H9 (cell line): Measurements from ENCODE around the gene SESN2. TPM values are rescaled to one million over a fixed set of nuclear protein-coding genes. Genes with fewer than 3 reads are reported as not detected.

Experiments used
- DNase-seq: peaks from one replicate; pipeline ENCODE4 v3.0.0-alpha.2; 2017
- H2AFZ ChIP-seq: one replicate; pipeline ENCODE4 v1.6.1; 2013; ENCODE audit warnings: mild to moderate bottlenecking, low read length, control low read depth, moderate library complexity
- H2AK5ac ChIP-seq: 2 replicates; pipeline ENCODE4 v1.6.1; 2013; ENCODE audit warnings: low read length, control low read depth, mixed read lengths; ENCODE audit not compliant: insufficient read length
- H2BK120ac ChIP-seq: one replicate; pipeline ENCODE4 v1.6.1; 2013; ENCODE audit warnings: low read depth, mild to moderate bottlenecking, low read length, control low read depth, inconsistent platforms; ENCODE audit not compliant: poor library complexity, severe bottlenecking
- H2BK12ac ChIP-seq: 2 replicates; pipeline ENCODE4 v1.6.1; 2013; ENCODE audit warnings: low read length, control low read depth, mixed read lengths, low read depth; ENCODE audit not compliant: insufficient read length
- H2BK15ac ChIP-seq: 2 replicates; pipeline ENCODE4 v1.6.1; 2013; ENCODE audit warnings: low read depth, low read length, control low read depth
- H2BK20ac ChIP-seq: one replicate; pipeline ENCODE4 v1.6.1; 2013; ENCODE audit warnings: low read depth, mild to moderate bottlenecking, low read length, control low read depth, inconsistent platforms; ENCODE audit not compliant: poor library complexity, severe bottlenecking
- H2BK5ac ChIP-seq: 2 replicates; pipeline ENCODE4 v1.6.1; 2013; ENCODE audit warnings: low read length, control low read depth, mixed read lengths; ENCODE audit not compliant: insufficient read length
- H3K14ac ChIP-seq: 2 replicates; pipeline ENCODE4 v1.6.1; 2013; ENCODE audit warnings: low read length, control low read depth; ENCODE audit not compliant: insufficient read depth
- H3K18ac ChIP-seq: 2 replicates; pipeline ENCODE4 v1.6.1; 2013; ENCODE audit warnings: low read depth, mild to moderate bottlenecking, mixed read lengths, low read length, control low read depth; ENCODE audit not compliant: insufficient read length
- H3K23ac ChIP-seq: 2 replicates; pipeline ENCODE4 v1.6.1; 2013; ENCODE audit warnings: low read length, control low read depth, mixed read lengths, low read depth; ENCODE audit not compliant: insufficient read length
- H3K23me2 ChIP-seq: 2 replicates; pipeline ENCODE4 v1.6.1; 2013; ENCODE audit warnings: low read depth, mild to moderate bottlenecking, mixed read lengths, low read length, control low read depth; ENCODE audit not compliant: insufficient read length, poor library complexity, severe bottlenecking
- H3K27ac ChIP-seq: 2 replicates; pipeline ENCODE4 v1.5.1; 2013; ENCODE audit warnings: low read length, control low read depth, mixed read lengths, low read depth; ENCODE audit not compliant: insufficient read length
- H3K27me3 ChIP-seq: 2 replicates; pipeline ENCODE4 v1.6.1; 2013; ENCODE audit warnings: low read length, control low read depth, inconsistent platforms; ENCODE audit not compliant: insufficient read depth
- H3K4ac ChIP-seq: 2 replicates; pipeline ENCODE4 v1.6.1; 2013; ENCODE audit warnings: low read depth, mild to moderate bottlenecking, control low read depth, inconsistent platforms, low read length, moderate library complexity
- H3K4me1 ChIP-seq: 2 replicates; pipeline ENCODE4 v1.6.1; 2013; ENCODE audit warnings: low read length, control low read depth, inconsistent platforms; ENCODE audit not compliant: insufficient read depth
- H3K4me2 ChIP-seq: 2 replicates; pipeline ENCODE4 v1.6.1; 2013; ENCODE audit warnings: low read length, control low read depth, mixed read lengths; ENCODE audit not compliant: insufficient read length, insufficient read depth
- H3K56ac ChIP-seq: 2 replicates; pipeline ENCODE4 v1.6.1; 2013; ENCODE audit warnings: low read depth, mild to moderate bottlenecking, mixed read lengths, low read length, control low read depth; ENCODE audit not compliant: insufficient read length
- H3K79me1 ChIP-seq: 2 replicates; pipeline ENCODE4 v1.6.1; 2013; ENCODE audit warnings: low read depth, mild to moderate bottlenecking, moderate library complexity, low read length, control low read depth, inconsistent platforms; ENCODE audit not compliant: insufficient read depth, poor library complexity, severe bottlenecking
- H3K79me2 ChIP-seq: 2 replicates; pipeline ENCODE4 v1.6.1; 2013; ENCODE audit warnings: low read length, control low read depth, inconsistent platforms; ENCODE audit not compliant: insufficient read depth
- H3K9ac ChIP-seq: 2 replicates; pipeline ENCODE4 v1.6.1; 2013; ENCODE audit warnings: low read length, control low read depth, mixed read lengths; ENCODE audit not compliant: insufficient read length; ENCODE audit errors: extremely low read depth
- H3K9me3 ChIP-seq: one replicate; pipeline ENCODE4 v1.6.1; 2013; ENCODE audit warnings: low read depth, low read length, inconsistent platforms; ENCODE audit not compliant: control insufficient read depth
- H3T11ph ChIP-seq: one replicate; pipeline ENCODE4 v1.6.1; 2013; ENCODE audit warnings: mild to moderate bottlenecking, low read length, control low read depth, inconsistent platforms
- H4K20me1 ChIP-seq: one replicate; pipeline ENCODE4 v1.6.1; 2013; ENCODE audit not compliant: control insufficient read depth, insufficient read length, insufficient read depth
- H4K5ac ChIP-seq: 2 replicates; pipeline ENCODE4 v1.6.1; 2013; ENCODE audit warnings: low read depth, mild to moderate bottlenecking, mixed read lengths, low read length, control low read depth; ENCODE audit not compliant: insufficient read length
- H4K8ac ChIP-seq: replicated peaks from 2 replicates; pipeline ENCODE4 v1.6.1; 2013; ENCODE audit warnings: low read length, control low read depth, mixed read lengths, low read depth; ENCODE audit not compliant: insufficient read length
- H4K91ac ChIP-seq: 2 replicates; pipeline ENCODE4 v1.6.1; 2013; ENCODE audit warnings: low read depth, mild to moderate bottlenecking, moderate library complexity, mixed read lengths, low read length, control low read depth; ENCODE audit not compliant: insufficient read length
- H3K27ac Mint-ChIP-seq, 3 experiments: 2 replicates in 2 of 3; 3 replicates in 1 of 3; pipeline ENCODE4 v1.8.0; 2020 to 2021; ENCODE audit warnings: mixed read lengths in 3 of 3, mild to moderate bottlenecking in 1 of 3, moderate library complexity in 1 of 3
- H3K27me3 Mint-ChIP-seq: 2 replicates; pipeline ENCODE4 v1.8.0; 2021; ENCODE audit warnings: low read depth, mild to moderate bottlenecking, moderate library complexity, mixed read lengths
- H3K36me3 Mint-ChIP-seq, 3 experiments: 2 replicates in 2 of 3; 3 replicates in 1 of 3; pipeline ENCODE4 v1.8.0; 2020 to 2021; ENCODE audit warnings: low read depth in 3 of 3, mixed read lengths in 3 of 3; ENCODE audit not compliant: insufficient read depth in 1 of 3
- H3K4me1 Mint-ChIP-seq, 2 experiments: 2 replicates each; pipeline ENCODE4 v1.8.0; 2020; ENCODE audit warnings: mixed read lengths in 2 of 2
- H3K4me3 Mint-ChIP-seq, 2 experiments: 2 replicates in 1 of 2; 3 replicates in 1 of 2; pipeline ENCODE4 v1.8.0; 2020 to 2021; ENCODE audit warnings: mild to moderate bottlenecking in 2 of 2, mixed read lengths in 2 of 2, moderate library complexity in 1 of 2
- H3K9me3 Mint-ChIP-seq, 2 experiments: 2 replicates in 1 of 2; 3 replicates in 1 of 2; pipeline ENCODE4 v1.8.0; 2020; ENCODE audit warnings: mild to moderate bottlenecking in 2 of 2, mixed read lengths in 2 of 2, moderate library complexity in 1 of 2
- WGBS: extraction: QIAGEN DNeasy Blood & Tissue Kit; methylation state at CpG from one replicate; pipeline ENCODE4 v1.1.7; 2013; ENCODE audit warnings: missing lambda C conversion rate, low lambda C conversion rate, mixed read lengths; ENCODE audit not compliant: insufficient read length; ENCODE audit errors: extremely low coverage; 5-methylcytosine and 5-hydroxymethylcytosine counted together
- total RNA-seq: library from RNA; stranded (reverse); gene quantifications from 2 replicates; pipeline ENCODE4 v1.2.1, GENCODE V29; 2021
- TF ChIP-seq, protein P1 (sequence below): fragments of 200-600 bp; sonication (generic); conservative IDR thresholded peaks from 3 replicates; pipeline ENCODE4 v1.8.0; 2021; ENCODE audit warnings: antibody characterized with exemption, mild to moderate bottlenecking

The SESN2 gene
- total RNA-seq, 1 experiment from 2014 or later = 24.6 TPM

DNA sequence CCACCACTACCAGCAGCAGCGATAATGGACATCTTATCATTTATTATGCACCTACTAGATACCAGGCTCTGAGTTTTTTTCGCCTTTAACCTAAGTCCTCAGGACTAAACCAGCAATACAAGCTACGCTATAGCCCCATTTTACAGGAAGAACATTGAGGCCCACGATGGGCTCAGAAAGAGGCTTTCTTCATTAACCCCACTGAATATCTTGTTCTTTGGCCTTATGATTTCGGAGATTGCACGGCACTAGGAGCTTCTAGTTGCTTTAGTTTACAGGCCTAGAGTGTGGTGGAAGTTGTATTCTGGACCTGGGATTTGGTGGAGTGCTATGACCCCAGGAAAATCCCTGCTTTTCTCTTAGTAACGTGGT is 1.5 kb downstream of the SESN2 start:
- H3K23me2 ChIP-seq = peaks cover 7% of the 10 kb centered on the region
- H3K4me1 Mint-ChIP-seq = peaks cover 42% of the 10 kb centered on the region in 2 experiments
- H3K23ac ChIP-seq = no peak overlapping the region
- no peak overlapping the region for H2BK15ac ChIP-seq
- H3K14ac ChIP-seq = no peak overlapping the region
- DNase-seq = no peak
- no peaks in the 10 kb centered on the region for H3K9me3 ChIP-seq
- peaks cover 3 to 7% (median 4%) of the 10 kb centered on the region in 3 experiments; a peak in 4 of 7 replicates for H3K36me3 Mint-ChIP-seq
- H2AFZ ChIP-seq = no peak overlapping the region
- H2BK20ac ChIP-seq = no peak overlapping the region
- no peak overlapping the region for H2BK12ac ChIP-seq
- H3K4ac ChIP-seq = no peak overlapping the region
- no peak overlapping the region for H3K56ac ChIP-seq
- H3K18ac ChIP-seq = no peak overlapping the region
- H3K27ac ChIP-seq = no peak overlapping the region
- H4K5ac ChIP-seq = no peak overlapping the region
- peak overlapping the region; percentile 85 for H3K4me2 ChIP-seq
- no peak overlapping the region for H2BK5ac ChIP-seq
- peak overlapping the region; percentile 55 for H3K9ac ChIP-seq
- H2AK5ac ChIP-seq = no peak overlapping the region
- no peaks in the 10 kb centered on the region for H3K27me3 ChIP-seq
- H2BK120ac ChIP-seq = no peak overlapping the region
- no peaks in the 10 kb centered on the region; the same call in 1 of the 2 replicates for H3K27me3 Mint-ChIP-seq
- H3K4me3 Mint-ChIP-seq = peak overlapping the region; percentile 81 to 83
- H3K27ac Mint-ChIP-seq = peak overlapping the region in 2 of 3 experiments; percentile 28 to 87; a peak in 2 of 7 replicates
- H4K91ac ChIP-seq = no peak overlapping the region
- peaks cover 8% of the 10 kb centered on the region; the same call in 1 of the 2 replicates for H3K4me1 ChIP-seq
- no CpG with 5 or more reads among the region's 7 CpGs for WGBS
- no peaks in the 10 kb centered on the region for H3K9me3 Mint-ChIP-seq
- TF ChIP-seq, protein P1, sequence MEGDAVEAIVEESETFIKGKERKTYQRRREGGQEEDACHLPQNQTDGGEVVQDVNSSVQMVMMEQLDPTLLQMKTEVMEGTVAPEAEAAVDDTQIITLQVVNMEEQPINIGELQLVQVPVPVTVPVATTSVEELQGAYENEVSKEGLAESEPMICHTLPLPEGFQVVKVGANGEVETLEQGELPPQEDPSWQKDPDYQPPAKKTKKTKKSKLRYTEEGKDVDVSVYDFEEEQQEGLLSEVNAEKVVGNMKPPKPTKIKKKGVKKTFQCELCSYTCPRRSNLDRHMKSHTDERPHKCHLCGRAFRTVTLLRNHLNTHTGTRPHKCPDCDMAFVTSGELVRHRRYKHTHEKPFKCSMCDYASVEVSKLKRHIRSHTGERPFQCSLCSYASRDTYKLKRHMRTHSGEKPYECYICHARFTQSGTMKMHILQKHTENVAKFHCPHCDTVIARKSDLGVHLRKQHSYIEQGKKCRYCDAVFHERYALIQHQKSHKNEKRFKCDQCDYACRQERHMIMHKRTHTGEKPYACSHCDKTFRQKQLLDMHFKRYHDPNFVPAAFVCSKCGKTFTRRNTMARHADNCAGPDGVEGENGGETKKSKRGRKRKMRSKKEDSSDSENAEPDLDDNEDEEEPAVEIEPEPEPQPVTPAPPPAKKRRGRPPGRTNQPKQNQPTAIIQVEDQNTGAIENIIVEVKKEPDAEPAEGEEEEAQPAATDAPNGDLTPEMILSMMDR = no peak
- no peaks in the 10 kb centered on the region for H4K20me1 ChIP-seq
- peaks cover 32% of the 10 kb centered on the region; the same call in 1 of the 2 replicates for H3K79me2 ChIP-seq
- no peak overlapping the region for H3T11ph ChIP-seq
- H3K79me1 ChIP-seq = peaks cover 3% of the 10 kb centered on the region
- no peak overlapping the region for H4K8ac ChIP-seq
